ENCODE measurements around the gene ATG7.

ATG7 gene

DNA sequence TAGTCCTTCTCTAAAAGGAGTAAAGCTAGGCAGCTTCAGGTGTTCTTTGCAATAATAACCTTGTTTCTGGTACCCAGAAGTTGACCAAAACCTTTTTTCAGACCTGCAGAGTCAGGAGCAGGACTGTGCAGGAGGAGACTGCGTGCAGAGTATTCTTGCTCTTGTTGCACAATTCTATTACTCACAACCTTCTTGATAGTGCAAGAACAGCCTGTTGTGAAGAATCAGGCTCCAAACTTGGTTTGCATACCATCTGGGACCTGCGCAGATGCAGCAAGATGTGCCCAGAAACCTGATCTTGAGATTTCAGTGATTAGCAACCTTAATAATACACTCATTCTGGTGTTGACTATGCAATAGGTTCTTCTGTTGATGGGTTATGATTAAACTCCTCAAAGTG is 111.9 kb downstream of the ATG7 start:
- H3K79me2 ChIP-seq (ENCODE audit: control insufficient read depth, low read length) = no peaks in the 10 kb centered on the region
- H3K9me2 ChIP-seq (replicated peaks; ENCODE audit: control insufficient read depth, low read length) = no peaks in the 10 kb centered on the region
- no peaks in the 10 kb centered on the region for H4K20me1 ChIP-seq (ENCODE audit: control insufficient read depth, insufficient read depth, low read depth, low read length)
- H3K4me3 ChIP-seq (ENCODE audit: low read length) = no peak overlapping the region
- H3F3A ChIP-seq (ENCODE audit: control insufficient read depth, insufficient read depth) = no peaks in the 10 kb centered on the region
- H3K36me3 ChIP-seq (ENCODE audit: control insufficient read depth, low read length) = no peaks in the 10 kb centered on the region
- H3K4me1 ChIP-seq (ENCODE audit: control insufficient read depth, low read length) = no peaks in the 10 kb centered on the region
- no peaks in the 10 kb centered on the region for H3K27me3 ChIP-seq (ENCODE audit: control insufficient read depth, low read length)
- no peaks in the 10 kb centered on the region for H3K9me3 ChIP-seq (ENCODE audit: control insufficient read depth, insufficient read depth, low read length)
- no peak overlapping the region for H3K4me2 ChIP-seq (ENCODE audit: low read length)
- TF ChIP-seq, protein P1, sequence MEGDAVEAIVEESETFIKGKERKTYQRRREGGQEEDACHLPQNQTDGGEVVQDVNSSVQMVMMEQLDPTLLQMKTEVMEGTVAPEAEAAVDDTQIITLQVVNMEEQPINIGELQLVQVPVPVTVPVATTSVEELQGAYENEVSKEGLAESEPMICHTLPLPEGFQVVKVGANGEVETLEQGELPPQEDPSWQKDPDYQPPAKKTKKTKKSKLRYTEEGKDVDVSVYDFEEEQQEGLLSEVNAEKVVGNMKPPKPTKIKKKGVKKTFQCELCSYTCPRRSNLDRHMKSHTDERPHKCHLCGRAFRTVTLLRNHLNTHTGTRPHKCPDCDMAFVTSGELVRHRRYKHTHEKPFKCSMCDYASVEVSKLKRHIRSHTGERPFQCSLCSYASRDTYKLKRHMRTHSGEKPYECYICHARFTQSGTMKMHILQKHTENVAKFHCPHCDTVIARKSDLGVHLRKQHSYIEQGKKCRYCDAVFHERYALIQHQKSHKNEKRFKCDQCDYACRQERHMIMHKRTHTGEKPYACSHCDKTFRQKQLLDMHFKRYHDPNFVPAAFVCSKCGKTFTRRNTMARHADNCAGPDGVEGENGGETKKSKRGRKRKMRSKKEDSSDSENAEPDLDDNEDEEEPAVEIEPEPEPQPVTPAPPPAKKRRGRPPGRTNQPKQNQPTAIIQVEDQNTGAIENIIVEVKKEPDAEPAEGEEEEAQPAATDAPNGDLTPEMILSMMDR (IDR thresholded peaks at IDR 0.05; ENCODE audit: low read depth, low read length, poor library complexity, severe bottlenecking) = no peak
- no peak for TF ChIP-seq EZH2phosphoT487 (IDR thresholded peaks at IDR 0.05; ENCODE audit: borderline replicate concordance, low read length)
- no peak overlapping the region for H3K27ac ChIP-seq (ENCODE audit: low read depth, low read length)

DNA sequence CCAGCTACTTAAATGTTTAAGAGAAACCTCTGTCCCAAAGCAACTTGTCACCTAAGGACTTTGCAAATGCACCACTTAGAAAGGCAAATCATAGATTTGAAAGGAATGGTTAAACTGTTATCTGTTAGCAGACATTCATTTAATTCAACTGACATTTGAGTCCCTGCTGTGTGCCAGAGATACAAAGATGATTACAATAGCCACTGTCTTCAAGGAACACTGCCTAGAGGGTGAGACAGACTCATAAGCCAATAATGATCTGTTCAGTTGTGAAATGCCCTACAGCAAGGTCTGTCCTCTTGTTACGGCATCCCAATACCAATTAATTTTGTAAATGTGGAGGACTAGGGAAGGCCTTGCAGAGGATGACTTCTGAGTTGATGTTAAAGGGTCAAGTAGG is 113.1 kb downstream of the ATG7 start:
- no peaks in the 10 kb centered on the region for H3F3A ChIP-seq (ENCODE audit: control insufficient read depth, insufficient read depth)
- H3K9me3 ChIP-seq (ENCODE audit: control insufficient read depth, insufficient read depth, low read length) = no peaks in the 10 kb centered on the region
- H3K79me2 ChIP-seq (ENCODE audit: control insufficient read depth, low read length) = no peaks in the 10 kb centered on the region
- no peaks in the 10 kb centered on the region for H3K4me1 ChIP-seq (ENCODE audit: control insufficient read depth, low read length)
- no peaks in the 10 kb centered on the region for H3K27me3 ChIP-seq (ENCODE audit: control insufficient read depth, low read length)
- H4K20me1 ChIP-seq (ENCODE audit: control insufficient read depth, insufficient read depth, low read depth, low read length) = no peaks in the 10 kb centered on the region
- no peak overlapping the region for H3K4me3 ChIP-seq (ENCODE audit: low read length)
- no peak for TF ChIP-seq EZH2phosphoT487 (IDR thresholded peaks at IDR 0.05; ENCODE audit: borderline replicate concordance, low read length)
- TF ChIP-seq, protein P1 (IDR thresholded peaks at IDR 0.05; ENCODE audit: low read depth, low read length, poor library complexity, severe bottlenecking) = no peak
- no peak overlapping the region for H3K27ac ChIP-seq (ENCODE audit: low read depth, low read length)
- no peaks in the 10 kb centered on the region for H3K9me2 ChIP-seq (replicated peaks; ENCODE audit: control insufficient read depth, low read length)
- no peak overlapping the region for H3K4me2 ChIP-seq (ENCODE audit: low read length)
- H3K36me3 ChIP-seq (ENCODE audit: control insufficient read depth, low read length) = no peaks in the 10 kb centered on the region

DNA sequence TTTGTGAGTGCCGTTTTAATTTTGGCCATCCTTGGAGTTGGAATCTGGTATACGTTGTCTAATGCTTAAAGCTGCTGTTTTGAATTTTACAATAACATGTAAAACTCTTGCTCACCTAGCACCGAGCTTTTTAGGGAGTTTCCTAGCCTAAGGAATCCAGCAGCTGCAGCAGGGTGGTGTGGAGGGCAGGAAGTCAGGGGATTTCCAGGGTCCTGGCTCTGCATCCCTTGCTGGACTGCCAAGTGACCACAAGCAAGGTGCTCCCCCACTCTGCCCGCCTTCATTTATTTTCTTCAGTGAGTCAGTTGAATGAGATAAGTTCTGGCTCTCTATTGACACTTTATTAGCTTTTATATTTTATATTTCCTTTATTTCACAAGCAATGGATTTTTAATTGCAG is 113.7 kb downstream of the ATG7 start:
- H3K27me3 ChIP-seq (ENCODE audit: control insufficient read depth, low read length) = no peaks in the 10 kb centered on the region
- no peaks in the 10 kb centered on the region for H3K4me1 ChIP-seq (ENCODE audit: control insufficient read depth, low read length)
- no peaks in the 10 kb centered on the region for H3K79me2 ChIP-seq (ENCODE audit: control insufficient read depth, low read length)
- H3K36me3 ChIP-seq (ENCODE audit: control insufficient read depth, low read length) = no peaks in the 10 kb centered on the region
- no peak overlapping the region for H3K27ac ChIP-seq (ENCODE audit: low read depth, low read length)
- no peaks in the 10 kb centered on the region for H4K20me1 ChIP-seq (ENCODE audit: control insufficient read depth, insufficient read depth, low read depth, low read length)
- H3K4me2 ChIP-seq (ENCODE audit: low read length) = no peak overlapping the region
- TF ChIP-seq EZH2phosphoT487 (IDR thresholded peaks at IDR 0.05; ENCODE audit: borderline replicate concordance, low read length) = no peak
- TF ChIP-seq, protein P1 (IDR thresholded peaks at IDR 0.05; ENCODE audit: low read depth, low read length, poor library complexity, severe bottlenecking) = no peak
- H3K4me3 ChIP-seq (ENCODE audit: low read length) = no peak overlapping the region
- H3K9me2 ChIP-seq (replicated peaks; ENCODE audit: control insufficient read depth, low read length) = no peaks in the 10 kb centered on the region
- no peaks in the 10 kb centered on the region for H3K9me3 ChIP-seq (ENCODE audit: control insufficient read depth, insufficient read depth, low read length)
- no peaks in the 10 kb centered on the region for H3F3A ChIP-seq (ENCODE audit: control insufficient read depth, insufficient read depth)

Data from DOHH2 (cell line).